ENCODE data around the gene ERG.

DNA sequence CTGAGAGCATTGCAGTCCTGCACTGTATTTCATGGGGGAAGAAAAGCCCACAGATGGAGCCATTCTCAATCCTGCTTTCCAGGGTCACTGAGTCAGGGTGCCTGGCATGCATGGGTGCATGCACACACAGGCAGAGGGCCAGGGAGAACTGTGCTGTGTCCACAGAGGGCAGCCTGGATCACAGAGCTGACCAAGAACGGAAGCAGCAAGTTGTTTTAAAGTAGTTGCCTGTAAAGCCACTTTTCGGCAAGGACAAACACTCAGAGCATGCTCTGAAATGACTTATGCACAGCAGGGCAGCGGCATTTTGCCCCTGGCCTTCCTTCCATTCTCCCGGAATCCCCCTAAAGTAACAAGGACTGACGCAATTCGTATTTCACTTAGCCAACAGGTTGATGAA lies 3.6 kb downstream of the ERG start:
- TF ChIP-seq POLR2A (IDR thresholded peaks at IDR 0.05) (no peak), CTCF (IDR thresholded peaks at IDR 0.05) (no peak)

All from adrenal gland (tissue), 5 donors.